Activated CD4-positive, alpha-beta T cell treated with anti-CD3 and anti-CD28 coated beads, Interleukin-2, Interleukin-4, amounts not matched to agents 100 ng/mL and 50 ng/mL, durations not matched to agents 16 hours and 8 hours (primary cell): ENCODE measurements around the gene RPH3AL.

Source experiments
- DNase-seq: peaks from one replicate; pipeline ENCODE4 v3.0.0-alpha.2; 2020; ENCODE audit warnings: low spot score

The RPH3AL gene

GRCh38 chr17:336110-337021 is 16.2 kb downstream of the RPH3AL start:
- no peak for DNase-seq

- no peak for DNase-seq
Observed at GRCh38 chr17:335691-336090, 16.9 kb downstream of the RPH3AL start.

- no peak for DNase-seq
Observed at GRCh38 chr17:334974-335481, 17.6 kb downstream of the RPH3AL start.

GRCh38 chr17:333626-334396 is 18.8 kb downstream of the RPH3AL start:
- no peak for DNase-seq

GRCh38 chr17:332558-333322 is 19.9 kb downstream of the RPH3AL start:
- DNase-seq: no peak

- no peak for DNase-seq
Observed at GRCh38 chr17:332023-332422, 20.6 kb downstream of the RPH3AL start.

- no peak for DNase-seq
Observed at GRCh38 chr17:330993-331701, 21.5 kb downstream of the RPH3AL start.

- no peak for DNase-seq
Observed at GRCh38 chr17:329784-330420, 22.7 kb downstream of the RPH3AL start.

- no peak for DNase-seq
Observed at GRCh38 chr17:327971-328370, 24.6 kb downstream of the RPH3AL start.

GRCh38 chr17:327296-327695 is 25.3 kb downstream of the RPH3AL start:
- no peak for DNase-seq

GRCh38 chr17:326010-326621 is 26.5 kb downstream of the RPH3AL start:
- no peak for DNase-seq

- DNase-seq: no peak
Observed at GRCh38 chr17:325270-326009, 27.2 kb downstream of the RPH3AL start.

- DNase-seq: no peak
Observed at GRCh38 chr17:323721-324571, 28.7 kb downstream of the RPH3AL start.

- no peak for DNase-seq
Observed at GRCh38 chr17:323181-323580, 29.4 kb downstream of the RPH3AL start.

GRCh38 chr17:322006-322780 is 30.4 kb downstream of the RPH3AL start:
- DNase-seq: no peak

- no peak for DNase-seq
Observed at GRCh38 chr17:321386-321941, 31.1 kb downstream of the RPH3AL start.

GRCh38 chr17:320809-321385 is 31.7 kb downstream of the RPH3AL start:
- DNase-seq: no peak
